ELF-1 (cell line): Measurements from ENCODE around the gene RPL15.

ENCODE experiments used
- DNase-seq: peaks from one replicate; pipeline ENCODE4 v3.0.0-alpha.2; 2016; ENCODE audit warnings: low read depth, low spot score

Gene RPL15

GRCh38 chr3:23961913-23962312 is 45.0 kb downstream of the RPL15 start:
- DNase-seq: no peak

- DNase-seq: no peak
These were observed 47.8 kb downstream of the RPL15 start for GRCh38 chr3:23964537-23965235.

GRCh38 chr3:23966328-23966727 is 49.4 kb downstream of the RPL15 start:
- DNase-seq: no peak

GRCh38 chr3:23968463-23969184 is 51.7 kb downstream of the RPL15 start:
- no peak for DNase-seq

GRCh38 chr3:23969393-23969792 is 52.5 kb downstream of the RPL15 start:
- no peak for DNase-seq
